Thymus (tissue), 11 donors: ENCODE data around the gene UGT1A7. TPM values are rescaled to one million over a fixed set of nuclear protein-coding genes. Genes with fewer than 3 reads are reported as not detected.
"Not testable (repeated sequence)": the region's sequence is repeated elsewhere in the genome, so short reads cannot be mapped to it uniquely, and the experiment has no call there.

ENCODE experiments used
- DNase-seq, 9 donors: peaks; one replicate each; pipeline ENCODE4 v3.0.0-alpha.2; 2013; ENCODE audit warnings: low spot score in 9 of 9, low read depth in 6 of 9, missing footprints in 1 of 9
- H3K27ac ChIP-seq, 2 donors: one replicate each; pipeline ENCODE4 v1.5.1; 2013; ENCODE audit warnings: control low read depth in 1 of 2, low read depth in 1 of 2, low read length in 1 of 2, mild to moderate bottlenecking in 1 of 2, moderate library complexity in 1 of 2
- H3K27me3 ChIP-seq, 2 donors: one replicate each; pipeline ENCODE4 v1.5.1; 2013; ENCODE audit warnings: low read length in 1 of 2; ENCODE audit not compliant: control insufficient read depth in 2 of 2, insufficient read depth in 1 of 2
- H3K36me3 ChIP-seq, 2 donors: one replicate each; pipeline ENCODE4 v1.5.1; 2013; ENCODE audit warnings: low read length in 1 of 2, mild to moderate bottlenecking in 1 of 2, moderate library complexity in 1 of 2; ENCODE audit not compliant: control insufficient read depth in 2 of 2, insufficient read depth in 2 of 2
- H3K4me1 ChIP-seq, 2 donors: one replicate each; pipeline ENCODE4 v1.5.1; 2013; ENCODE audit warnings: low read length in 2 of 2; ENCODE audit not compliant: control insufficient read depth in 2 of 2, insufficient read depth in 2 of 2
- H3K4me3 ChIP-seq, 2 donors: one replicate each; pipeline ENCODE4 v1.5.1; 2013; ENCODE audit warnings: low read length in 2 of 2, control low read depth in 1 of 2, mild to moderate bottlenecking in 1 of 2
- H3K9me3 ChIP-seq, 2 donors: one replicate each; pipeline ENCODE4 v1.5.1; 2013; ENCODE audit warnings: low read length in 1 of 2, mild to moderate bottlenecking in 1 of 2; ENCODE audit not compliant: control insufficient read depth in 2 of 2, insufficient read depth in 1 of 2
- WGBS: extraction: QIAGEN DNeasy Blood & Tissue Kit; methylation state at CpG from one replicate; pipeline ENCODE4 v1.1.7; 2013; 5-methylcytosine and 5-hydroxymethylcytosine counted together
- polyA plus RNA-seq: library from polyadenylated mRNA; stranded (reverse); fragments of 200-250 nt; gene quantifications from one replicate; pipeline ENCODE4 v1.2.3, GENCODE V29; 2013
- total RNA-seq: library from RNA; stranded (reverse); fragments of 120-200 nt; gene quantifications from one replicate; pipeline ENCODE4 v1.2.4, GENCODE V29; 2013
- donor health status: healthy.

The UGT1A7 gene
- total and polyA plus RNA-seq, 2 donors: 0.11 to 0.19 TPM

DNA sequence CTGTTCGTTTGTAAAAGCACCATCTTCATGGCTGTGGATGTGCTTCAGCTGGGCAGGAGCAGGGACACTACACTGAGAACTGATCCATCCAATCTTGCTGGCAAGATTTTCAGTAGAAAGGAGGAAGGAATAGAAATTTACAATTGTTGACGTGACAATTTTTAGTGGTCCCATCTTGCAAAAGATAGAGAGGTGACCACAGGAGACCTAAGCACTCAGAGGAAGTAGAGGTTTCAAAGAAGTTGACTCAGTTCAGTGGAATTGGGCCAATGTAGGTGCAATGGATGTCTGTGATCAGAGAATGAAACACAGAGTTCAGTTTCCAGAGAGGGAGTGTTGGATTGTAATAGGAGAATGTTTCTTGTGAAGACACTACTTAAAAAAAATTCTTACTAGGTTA, 32.4 kb downstream of the UGT1A7 start:
- H3K4me1 ChIP-seq: peaks cover 0 to 22% of the 10 kb centered on the region in 2 donors
- H3K36me3 ChIP-seq: no peaks in the 10 kb centered on the region
- H3K4me3 ChIP-seq: no peak overlapping the region
- H3K27ac ChIP-seq: no peak overlapping the region
- DNase-seq: no peak
- H3K27me3 ChIP-seq: peaks cover 0 to 2% of the 10 kb centered on the region in 2 donors
- 69% methylated on average over 2 of the region's 2 CpGs for WGBS
- no peaks in the 10 kb centered on the region for H3K9me3 ChIP-seq

DNA sequence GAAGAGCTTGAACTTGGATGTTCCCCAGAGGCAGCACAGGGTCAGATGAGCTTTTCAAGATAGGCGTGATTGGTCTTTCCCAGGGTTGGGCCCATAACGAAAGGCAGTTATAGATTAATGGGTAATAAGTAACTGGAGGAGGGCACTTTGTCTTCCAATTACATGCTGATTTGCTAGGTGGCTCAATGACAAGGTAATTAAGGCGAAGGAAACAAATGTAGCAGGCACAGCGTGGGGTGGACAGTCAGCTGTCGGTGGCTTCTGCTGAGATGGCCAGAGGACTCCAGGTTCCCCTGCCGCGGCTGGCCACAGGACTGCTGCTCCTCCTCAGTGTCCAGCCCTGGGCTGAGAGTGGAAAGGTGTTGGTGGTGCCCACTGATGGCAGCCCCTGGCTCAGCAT, 36.9 kb downstream of the UGT1A7 start, which contains the start of gene UGT1A4:
Gene UGT1A4, plus strand, starts transcription at position 185 of the 400 bp plus-strand sequence. Its CDS starts 85 bp downstream, at position 270.
- Histone ChIP-seq H3K9me3 (no peaks in the 10 kb centered on the region), H3K4me1 (peaks cover 0 to under 1% of the 10 kb centered on the region in 2 donors), H3K27me3 (peaks cover 2 to 4% of the 10 kb centered on the region in 2 donors), H3K36me3 (no peaks in the 10 kb centered on the region), H3K27ac (no peak within 1 kb of the TSS), H3K4me3 (no peak within 1 kb of the TSS)
- 96% methylated on average over 7 of the region's 7 CpGs for WGBS
- no peak for DNase-seq

DNA sequence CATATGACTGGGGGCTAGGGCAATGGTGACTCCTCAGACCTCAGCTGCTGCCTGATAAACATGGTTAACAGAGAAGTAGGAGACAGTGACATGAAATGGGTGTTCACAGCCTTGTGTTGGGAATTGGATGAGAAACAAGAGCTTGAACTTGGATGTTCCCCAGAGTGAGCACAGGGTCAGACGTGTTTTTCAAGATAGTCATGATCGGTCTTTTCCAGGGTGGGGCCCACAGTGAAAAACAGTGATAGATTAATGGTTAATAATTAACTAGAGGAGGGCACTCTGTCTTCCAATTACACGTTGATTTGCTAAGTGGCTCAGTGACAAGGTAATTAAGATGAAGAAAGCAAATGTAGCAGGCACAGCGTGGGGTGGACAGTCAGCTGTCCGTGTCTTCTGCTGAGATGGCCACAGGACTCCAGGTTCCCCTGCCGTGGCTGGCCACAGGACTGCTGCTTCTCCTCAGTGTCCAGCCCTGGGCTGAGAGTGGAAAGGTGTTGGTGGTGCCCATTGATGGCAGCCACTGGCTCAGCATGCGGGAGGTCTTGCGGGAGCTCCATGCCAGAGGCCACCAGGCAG, 47.1 kb downstream of the UGT1A7 start, which contains the start of gene UGT1A3:
Gene UGT1A3, plus strand, starts transcription at position 320 of the 579 bp plus-strand sequence. Its CDS starts 85 bp downstream, at position 405.
- no peak within 1 kb of the TSS for H3K4me3 ChIP-seq
- H3K9me3 ChIP-seq: no peaks in the 10 kb centered on the region
- H3K36me3 ChIP-seq: no peaks in the 10 kb centered on the region
- H3K4me1 ChIP-seq: no peaks in the 10 kb centered on the region
- H3K27ac ChIP-seq: no peak within 1 kb of the TSS
- H3K27me3 ChIP-seq: no peaks in the 10 kb centered on the region
- no peak for DNase-seq
- 90% methylated on average over 8 of the region's 8 CpGs for WGBS

DNA sequence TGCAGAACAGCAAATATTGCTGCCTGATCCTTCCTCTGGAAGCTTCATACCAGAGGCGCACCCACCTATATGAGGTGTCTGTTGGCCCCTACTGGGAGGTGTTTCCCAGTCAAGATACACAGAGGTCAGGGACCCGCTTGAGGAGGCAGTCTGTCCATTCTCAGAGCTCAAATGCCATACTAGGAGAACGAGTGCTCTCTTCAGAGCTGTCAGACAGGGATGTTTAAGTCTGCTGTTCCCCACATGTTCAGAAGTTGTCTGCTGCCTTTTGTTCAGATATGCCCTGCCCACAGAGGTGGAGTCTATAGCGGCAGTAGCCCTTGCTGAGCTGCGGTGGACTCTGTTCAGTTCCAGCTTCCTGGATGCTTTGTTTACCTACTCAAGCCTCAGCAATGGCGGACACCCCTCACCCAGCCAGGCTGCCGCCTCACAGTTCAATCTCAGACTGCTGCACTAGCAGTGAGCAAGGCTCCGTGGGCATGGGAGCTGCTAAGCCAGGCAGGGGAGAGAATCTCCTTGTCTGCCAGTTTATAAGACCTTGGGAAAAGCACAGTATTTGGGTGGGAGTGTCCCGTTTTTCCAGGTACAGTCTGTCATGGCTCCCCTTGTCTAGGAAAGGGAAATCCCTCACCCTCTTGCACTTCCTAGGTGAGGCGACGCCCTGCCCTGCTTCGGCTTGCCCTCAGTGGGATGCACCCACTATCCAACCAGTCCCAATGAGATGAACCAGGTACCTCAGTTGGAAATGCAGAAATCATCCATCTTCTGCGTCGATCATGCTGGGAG, 55.4 kb downstream of the UGT1A7 start:
- not testable (repeated sequence) for H3K27me3 ChIP-seq, H3K4me1 ChIP-seq, H3K4me3 ChIP-seq, H3K36me3 ChIP-seq, H3K27ac ChIP-seq, DNase-seq, H3K9me3 ChIP-seq
- 92% methylated on average over 14 of the region's 14 CpGs for WGBS

DNA sequence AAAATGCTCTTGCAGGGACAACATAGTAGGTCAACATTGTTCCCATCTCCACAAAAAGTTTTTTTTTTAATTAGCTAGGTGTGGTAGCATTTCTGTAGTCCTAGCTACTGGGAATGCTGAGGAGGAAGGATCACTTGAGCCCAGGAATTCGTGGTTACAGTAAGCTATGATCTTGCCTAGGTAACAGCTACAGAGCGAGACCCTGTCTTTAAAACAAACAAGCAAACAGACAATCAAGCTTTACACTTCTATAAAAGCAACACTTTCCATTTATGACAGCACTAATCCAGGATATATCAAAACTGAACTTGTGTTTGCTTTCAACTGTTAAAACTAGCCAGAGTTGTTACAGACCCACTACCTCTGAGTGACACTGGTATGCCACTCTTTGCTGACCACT, 59.2 kb downstream of the UGT1A7 start:
- no peak for DNase-seq
- no peaks in the 10 kb centered on the region for H3K4me1 ChIP-seq
- no peaks in the 10 kb centered on the region for H3K36me3 ChIP-seq
- no peak overlapping the region for H3K4me3 ChIP-seq
- 81% methylated on average over 2 of the region's 2 CpGs for WGBS
- H3K9me3 ChIP-seq: no peaks in the 10 kb centered on the region
- H3K27me3 ChIP-seq: peaks cover 0 to 2% of the 10 kb centered on the region in 2 donors
- H3K27ac ChIP-seq: no peak overlapping the region

DNA sequence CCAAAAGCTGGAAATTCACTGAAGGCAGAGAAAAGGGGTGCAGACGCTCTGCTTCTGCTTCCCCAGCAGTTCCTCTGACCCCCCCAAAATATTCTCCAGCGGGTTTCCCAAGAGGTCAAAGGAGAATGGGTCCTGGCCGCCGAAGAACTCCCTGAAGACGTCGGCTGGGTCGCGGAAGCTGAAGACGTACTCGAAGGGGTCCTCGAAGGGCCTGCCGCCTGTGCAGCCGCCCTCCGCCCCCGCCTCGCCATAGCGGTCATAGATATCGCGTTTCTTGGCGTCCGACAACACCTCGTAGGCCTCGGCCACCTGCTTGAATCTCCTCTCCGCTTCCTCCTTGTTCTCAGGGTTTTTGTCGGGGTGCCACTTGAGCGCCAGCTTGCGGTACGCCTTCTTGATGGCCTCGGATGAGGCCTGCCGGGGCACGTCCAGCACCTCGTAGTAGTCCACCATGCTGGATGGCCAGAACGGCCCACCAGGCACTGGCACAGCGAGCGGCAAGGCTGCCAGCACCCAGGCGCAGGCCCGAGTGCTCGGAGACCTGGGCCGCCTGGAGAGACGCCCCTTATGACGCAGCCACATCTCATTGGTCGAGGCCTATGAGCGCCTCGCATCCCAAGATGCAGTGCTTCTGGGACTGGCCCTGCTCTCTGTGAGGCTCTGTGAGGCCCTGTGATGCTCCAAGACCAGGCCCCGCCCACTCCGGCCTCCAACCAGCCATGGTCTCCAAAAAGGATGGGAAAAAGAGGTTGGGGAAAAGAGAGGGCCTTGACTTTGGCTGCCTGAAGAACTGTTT, 62.0 kb downstream of the UGT1A7 start:
- H3K4me3 ChIP-seq: no peak overlapping the region
- H3K27ac ChIP-seq: no peak overlapping the region
- no peak for DNase-seq
- peaks cover 0 to 2% of the 10 kb centered on the region in 2 donors for H3K27me3 ChIP-seq
- WGBS: 97% methylated on average over 45 of the region's 46 CpGs
- no peaks in the 10 kb centered on the region for H3K36me3 ChIP-seq
- H3K4me1 ChIP-seq: no peaks in the 10 kb centered on the region
- H3K9me3 ChIP-seq: no peaks in the 10 kb centered on the region

DNA sequence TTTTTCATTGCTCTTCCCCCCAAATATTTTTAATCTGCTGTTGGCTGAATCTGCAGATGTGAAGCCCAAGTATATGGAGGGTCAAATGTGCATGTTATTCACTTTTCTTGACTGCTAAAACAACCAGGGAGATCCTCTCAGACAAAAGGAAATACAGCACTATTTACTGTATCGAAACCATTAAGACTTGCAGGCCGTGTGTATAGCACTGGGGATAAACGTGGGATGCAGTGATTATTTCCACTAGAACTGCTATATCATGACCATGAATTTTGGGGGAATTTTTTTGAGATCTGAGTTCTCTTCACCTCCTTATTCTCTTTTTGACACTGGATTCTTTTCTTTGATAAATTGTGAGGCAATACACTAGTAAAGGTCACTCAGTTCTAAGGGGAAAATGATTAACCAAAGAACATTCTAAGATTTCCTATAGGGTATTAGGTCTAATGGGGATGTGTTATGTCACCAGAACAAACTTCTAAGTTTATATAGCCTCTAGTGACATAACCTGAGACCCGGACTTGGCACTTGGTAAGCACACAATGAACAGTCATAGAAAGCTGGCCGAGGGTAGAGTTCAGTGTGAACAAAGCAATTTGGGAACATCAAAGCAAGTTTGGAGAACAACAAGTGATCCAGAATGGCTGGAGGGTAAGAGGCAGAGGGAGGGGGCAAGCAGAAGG, 63.5 kb downstream of the UGT1A7 start:
- no peak overlapping the region for H3K27ac ChIP-seq
- 92% methylated on average over 5 of the region's 5 CpGs for WGBS
- H3K27me3 ChIP-seq: peaks cover 0 to 2% of the 10 kb centered on the region in 2 donors
- H3K9me3 ChIP-seq: no peaks in the 10 kb centered on the region
- DNase-seq: no peak
- no peak overlapping the region for H3K4me3 ChIP-seq
- H3K36me3 ChIP-seq: no peaks in the 10 kb centered on the region
- H3K4me1 ChIP-seq: no peaks in the 10 kb centered on the region

DNA sequence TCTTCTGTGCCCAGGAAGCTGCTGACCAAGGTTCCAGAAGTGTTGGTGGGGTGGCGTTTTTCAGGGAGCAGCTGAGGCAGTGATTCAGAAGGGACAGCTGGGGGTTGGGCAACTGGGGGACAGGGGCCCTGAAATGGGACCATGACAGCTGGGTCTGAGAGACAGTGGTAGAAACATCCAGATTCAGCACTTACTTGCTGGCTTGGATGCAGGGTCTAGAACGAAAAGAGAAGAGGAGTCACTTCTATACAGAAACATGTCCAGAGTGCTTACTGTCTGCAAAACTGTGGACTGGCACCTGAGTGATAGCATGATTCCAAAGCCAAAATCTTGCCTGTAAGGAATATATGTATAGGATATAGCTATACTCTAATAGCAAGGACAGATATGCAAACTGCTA, 64.1 kb downstream of the UGT1A7 start:
- H3K4me3 ChIP-seq, H3K27ac ChIP-seq, H3K9me3 ChIP-seq, H3K36me3 ChIP-seq, DNase-seq, H3K27me3 ChIP-seq, H3K4me1 ChIP-seq: not testable (repeated sequence)
- WGBS: 95% methylated on average over 2 of the region's 2 CpGs
